HepG2 (cell line): ENCODE results near the gene ZFP69. TPM values are rescaled to one million over a fixed set of nuclear protein-coding genes. Genes with fewer than 3 reads are reported as not detected.

ENCODE experiments used
- ATRX ChIP-seq: sonication (generic); formaldehyde crosslinking; IDR thresholded peaks from 2 replicates; pipeline ENCODE4 v1.4.0; 2020; ENCODE audit warnings: missing genetic modification reagents, borderline replicate concordance
- FOXC1 ChIP-seq: sonication (generic); formaldehyde crosslinking; IDR thresholded peaks from 2 replicates; pipeline ENCODE4 v1.8.0; 2022; ENCODE audit warnings: mild to moderate bottlenecking, missing genetic modification reagents, borderline replicate concordance
- GFI1 ChIP-seq: sonication (generic); formaldehyde crosslinking; IDR thresholded peaks from 2 replicates; pipeline ENCODE4 v1.5.0; 2020; ENCODE audit warnings: missing genetic modification reagents, mild to moderate bottlenecking, borderline replicate concordance
- HOXA7 ChIP-seq: sonication (generic); formaldehyde crosslinking; IDR thresholded peaks from 2 replicates; pipeline ENCODE4 v1.8.1; 2022; ENCODE audit warnings: mild to moderate bottlenecking, missing genetic modification reagents, moderate library complexity
- MXI1 ChIP-seq: IDR thresholded peaks from 3 replicates; pipeline ENCODE4 v1.6.1; 2012; ENCODE audit warnings: low read depth, low read length, inconsistent platforms, borderline replicate concordance
- NCOR1 ChIP-seq: fragments of 200-600 bp; sonication (generic); IDR thresholded peaks from 2 replicates; pipeline ENCODE4 v1.7.0; 2017; ENCODE audit warnings: antibody characterized with exemption, low read length, borderline replicate concordance
- RARG ChIP-seq: sonication (generic); formaldehyde crosslinking; IDR thresholded peaks from 2 replicates; pipeline ENCODE4 v1.4.0; 2020; ENCODE audit warnings: low read depth, mild to moderate bottlenecking, missing genetic modification reagents
- SNRNP70 ChIP-seq: fragments of 200-400 bp; formaldehyde crosslinking; IDR thresholded peaks from 2 replicates; pipeline ENCODE4 v1.6.1; 2017; ENCODE audit warnings: mild to moderate bottlenecking, low read depth, low read length, moderate library complexity
- TCF12 ChIP-seq, 2 experiments: fragments of 450-650 bp in 1 of 2; sonication (generic) in 1 of 2; formaldehyde crosslinking in 1 of 2; IDR thresholded peaks; 2 replicates each; pipeline versions ENCODE4 v1.6.1 to v1.8.0; 2017 to 2022; ENCODE audit warnings: antibody characterized with exemption in 1 of 2, mild to moderate bottlenecking in 1 of 2, missing genetic modification reagents in 1 of 2, moderate library complexity in 1 of 2
- TGIF2 ChIP-seq: IDR thresholded peaks from 2 replicates; pipeline ENCODE4 v1.6.1; 2016; ENCODE audit warnings: control low read depth, missing compliant biosample characterization
- ZFP62 ChIP-seq: sonication (generic); formaldehyde crosslinking; IDR thresholded peaks from 2 replicates; pipeline ENCODE4 v1.4.0; 2020; ENCODE audit warnings: missing genetic modification reagents
- ZNF207 ChIP-seq: fragments of 450-650 bp; IDR thresholded peaks from 2 replicates; pipeline ENCODE4 v1.6.1; 2016; ENCODE audit warnings: antibody characterized with exemption, borderline replicate concordance
- polyA plus RNA-seq, 8 experiments: library from polyadenylated mRNA; depleted of rRNA in 3 of 8; stranded (reverse) in 7 of 8; unstranded in 1 of 8; fragments of >200 nt; fragmentation: Illumina TruSeq in 4 of 8; extraction: Trizol in 4 of 8; gene quantifications; 2 replicates each; pipeline versions ENCODE4 v1.2.1 to v1.2.3, GENCODE V29; 2011 to 2016; ENCODE audit warnings: low read depth in 4 of 8, missing spikeins in 1 of 8, mixed read lengths in 1 of 8; ENCODE audit not compliant: insufficient read depth in 1 of 8
- total RNA-seq, 5 experiments: library from RNA; depleted of rRNA; stranded (reverse); fragments of >200 nt; fragmentation: Illumina TruSeq; extraction: Trizol; gene quantifications; 2 replicates each; pipeline ENCODE4 v1.2.3, GENCODE V29; 2016; ENCODE audit warnings: low read depth in 1 of 5
- TF ChIP-seq, protein P1 (sequence below): sonication (generic); formaldehyde crosslinking; IDR thresholded peaks from 2 replicates; pipeline ENCODE4 v1.4.0; 2020; ENCODE audit warnings: missing genetic modification reagents, borderline replicate concordance
- TF ChIP-seq, protein P2 (sequence below): sonication (generic); formaldehyde crosslinking; IDR thresholded peaks from 2 replicates; pipeline ENCODE4 v1.5.1; 2020; ENCODE audit warnings: mild to moderate bottlenecking, moderate library complexity, missing genetic modification reagents
- TF ChIP-seq, protein P3 (sequence below): sonication (generic); formaldehyde crosslinking; IDR thresholded peaks from 2 replicates; pipeline ENCODE4 v1.8.0; 2022; ENCODE audit warnings: missing genetic modification reagents, mild to moderate bottlenecking, inconsistent platforms, borderline replicate concordance
- TF ChIP-seq, protein P4 (sequence below): sonication (generic); formaldehyde crosslinking; conservative IDR thresholded peaks from 2 replicates; pipeline ENCODE4 v1.4.0; 2020; ENCODE audit warnings: missing genetic modification reagents
- TF ChIP-seq, protein P5 (sequence below): IDR thresholded peaks from 2 replicates; pipeline ENCODE4 v1.6.1; 2016

The ZFP69 gene
- total and polyA plus RNA-seq, 2 of the 13 experiments (the other 11 are each of a cell fraction or from before 2014, with no cell fraction given): 2.6 to 5.6 TPM

DNA sequence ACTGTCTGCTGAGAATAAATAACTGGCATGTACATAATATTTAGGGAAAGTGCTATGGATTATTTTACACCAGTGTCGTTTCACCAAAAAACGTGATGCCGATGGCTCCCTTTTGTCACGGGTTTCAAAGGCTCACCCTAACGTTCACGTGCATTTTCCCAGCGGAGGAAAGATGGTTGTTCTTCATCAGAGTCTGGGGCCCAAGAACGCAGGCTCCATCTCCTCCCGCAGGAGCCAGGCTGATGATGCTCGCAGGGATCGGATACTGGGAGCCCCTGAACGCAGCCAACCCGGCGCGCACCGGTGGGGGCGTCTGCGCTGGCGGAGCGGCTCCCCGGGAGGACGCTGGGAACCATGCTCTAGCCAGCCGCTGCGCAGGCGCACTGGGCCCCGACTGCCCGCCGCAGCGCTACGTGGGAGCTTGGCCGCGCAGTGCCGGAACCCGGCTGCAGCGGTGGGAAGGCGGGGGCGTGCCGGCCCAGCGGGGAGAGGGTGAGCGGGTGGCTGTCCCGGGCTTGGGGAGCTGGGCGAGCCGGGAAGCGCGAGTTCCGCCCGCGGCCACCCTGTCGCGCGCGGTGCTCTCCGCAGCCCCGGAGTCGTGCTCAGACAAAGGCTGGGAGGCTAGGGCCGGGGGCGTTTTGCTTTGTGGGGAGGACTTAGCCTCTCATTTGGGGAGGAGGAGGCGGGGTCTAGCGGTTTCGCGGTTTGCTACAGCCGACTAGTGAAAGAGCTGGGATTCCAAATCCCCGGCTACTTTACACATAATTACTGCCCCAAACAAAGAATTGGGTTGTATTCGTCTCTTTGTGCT, 27.2 kb upstream of the ZFP69 start, which contains the start of gene ZFP69B (continued):
- TF ChIP-seq RARG (CRISPR knock-in tag) (0 out of 2 replicates have a peak, but pooled peaks have one; percentile 28), GFI1 (CRISPR knock-in tag) (peak; percentile 60; the same call in 1 of the 2 replicates), TGIF2 (CRISPR knock-in tag) (no peak; the same call in 1 of the 2 replicates), ZNF207 (no peak), MXI1 (peak; percentile 86; the same call in 2 of the 3 replicates), TCF12 (IDR thresholded peaks at IDR 0.05) (no peak), TCF12 (CRISPR knock-in tag; IDR thresholded peaks at IDR 0.05) (peak; percentile 69; the same call in 1 of the 2 replicates), HOXA7 (no peak), FOXC1 (no peak; the same call in 1 of the 2 replicates), ZFP62 (CRISPR knock-in tag) (no peak), SNRNP70 (no peak), NCOR1 (no peak), ATRX (no peak)
- TF ChIP-seq, protein P1, sequence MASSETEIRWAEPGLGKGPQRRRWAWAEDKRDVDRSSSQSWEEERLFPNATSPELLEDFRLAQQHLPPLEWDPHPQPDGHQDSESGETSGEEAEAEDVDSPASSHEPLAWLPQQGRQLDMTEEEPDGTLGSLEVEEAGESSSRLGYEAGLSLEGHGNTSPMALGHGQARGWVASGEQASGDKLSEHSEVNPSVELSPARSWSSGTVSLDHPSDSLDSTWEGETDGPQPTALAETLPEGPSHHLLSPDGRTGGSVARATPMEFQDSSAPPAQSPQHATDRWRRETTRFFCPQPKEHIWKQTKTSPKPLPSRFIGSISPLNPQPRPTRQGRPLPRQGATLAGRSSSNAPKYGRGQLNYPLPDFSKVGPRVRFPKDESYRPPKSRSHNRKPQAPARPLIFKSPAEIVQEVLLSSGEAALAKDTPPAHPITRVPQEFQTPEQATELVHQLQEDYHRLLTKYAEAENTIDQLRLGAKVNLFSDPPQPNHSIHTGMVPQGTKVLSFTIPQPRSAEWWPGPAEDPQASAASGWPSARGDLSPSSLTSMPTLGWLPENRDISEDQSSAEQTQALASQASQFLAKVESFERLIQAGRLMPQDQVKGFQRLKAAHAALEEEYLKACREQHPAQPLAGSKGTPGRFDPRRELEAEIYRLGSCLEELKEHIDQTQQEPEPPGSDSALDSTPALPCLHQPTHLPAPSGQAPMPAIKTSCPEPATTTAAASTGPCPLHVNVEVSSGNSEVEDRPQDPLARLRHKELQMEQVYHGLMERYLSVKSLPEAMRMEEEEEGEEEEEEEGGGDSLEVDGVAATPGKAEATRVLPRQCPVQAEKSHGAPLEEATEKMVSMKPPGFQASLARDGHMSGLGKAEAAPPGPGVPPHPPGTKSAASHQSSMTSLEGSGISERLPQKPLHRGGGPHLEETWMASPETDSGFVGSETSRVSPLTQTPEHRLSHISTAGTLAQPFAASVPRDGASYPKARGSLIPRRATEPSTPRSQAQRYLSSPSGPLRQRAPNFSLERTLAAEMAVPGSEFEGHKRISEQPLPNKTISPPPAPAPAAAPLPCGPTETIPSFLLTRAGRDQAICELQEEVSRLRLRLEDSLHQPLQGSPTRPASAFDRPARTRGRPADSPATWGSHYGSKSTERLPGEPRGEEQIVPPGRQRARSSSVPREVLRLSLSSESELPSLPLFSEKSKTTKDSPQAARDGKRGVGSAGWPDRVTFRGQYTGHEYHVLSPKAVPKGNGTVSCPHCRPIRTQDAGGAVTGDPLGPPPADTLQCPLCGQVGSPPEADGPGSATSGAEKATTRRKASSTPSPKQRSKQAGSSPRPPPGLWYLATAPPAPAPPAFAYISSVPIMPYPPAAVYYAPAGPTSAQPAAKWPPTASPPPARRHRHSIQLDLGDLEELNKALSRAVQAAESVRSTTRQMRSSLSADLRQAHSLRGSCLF (CRISPR knock-in tag): no peak
- TF ChIP-seq, protein P2, sequence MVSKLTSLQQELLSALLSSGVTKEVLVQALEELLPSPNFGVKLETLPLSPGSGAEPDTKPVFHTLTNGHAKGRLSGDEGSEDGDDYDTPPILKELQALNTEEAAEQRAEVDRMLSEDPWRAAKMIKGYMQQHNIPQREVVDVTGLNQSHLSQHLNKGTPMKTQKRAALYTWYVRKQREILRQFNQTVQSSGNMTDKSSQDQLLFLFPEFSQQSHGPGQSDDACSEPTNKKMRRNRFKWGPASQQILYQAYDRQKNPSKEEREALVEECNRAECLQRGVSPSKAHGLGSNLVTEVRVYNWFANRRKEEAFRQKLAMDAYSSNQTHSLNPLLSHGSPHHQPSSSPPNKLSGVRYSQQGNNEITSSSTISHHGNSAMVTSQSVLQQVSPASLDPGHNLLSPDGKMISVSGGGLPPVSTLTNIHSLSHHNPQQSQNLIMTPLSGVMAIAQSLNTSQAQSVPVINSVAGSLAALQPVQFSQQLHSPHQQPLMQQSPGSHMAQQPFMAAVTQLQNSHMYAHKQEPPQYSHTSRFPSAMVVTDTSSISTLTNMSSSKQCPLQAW (CRISPR knock-in tag): peak; percentile 63; the same call in 1 of the 2 replicates
- TF ChIP-seq, protein P3, sequence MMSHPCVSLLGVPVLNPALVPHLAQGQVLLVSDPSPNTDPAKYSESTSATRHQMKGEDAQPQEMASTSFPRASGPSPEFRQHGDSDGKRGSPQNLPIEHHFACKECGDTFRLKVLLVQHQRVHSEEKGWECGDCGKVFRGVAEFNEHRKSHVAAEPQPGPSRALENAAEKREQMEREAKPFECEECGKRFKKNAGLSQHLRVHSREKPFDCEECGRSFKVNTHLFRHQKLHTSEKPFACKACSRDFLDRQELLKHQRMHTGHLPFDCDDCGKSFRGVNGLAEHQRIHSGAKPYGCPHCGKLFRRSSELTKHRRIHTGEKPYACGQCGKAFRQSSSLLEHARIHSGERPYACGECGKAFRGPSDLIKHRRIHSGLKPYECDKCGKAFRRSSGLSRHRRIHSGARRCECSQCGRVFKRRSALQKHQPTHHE (CRISPR knock-in tag): peak; percentile 81; the same call in 1 of the 2 replicates
- TF ChIP-seq, protein P4, sequence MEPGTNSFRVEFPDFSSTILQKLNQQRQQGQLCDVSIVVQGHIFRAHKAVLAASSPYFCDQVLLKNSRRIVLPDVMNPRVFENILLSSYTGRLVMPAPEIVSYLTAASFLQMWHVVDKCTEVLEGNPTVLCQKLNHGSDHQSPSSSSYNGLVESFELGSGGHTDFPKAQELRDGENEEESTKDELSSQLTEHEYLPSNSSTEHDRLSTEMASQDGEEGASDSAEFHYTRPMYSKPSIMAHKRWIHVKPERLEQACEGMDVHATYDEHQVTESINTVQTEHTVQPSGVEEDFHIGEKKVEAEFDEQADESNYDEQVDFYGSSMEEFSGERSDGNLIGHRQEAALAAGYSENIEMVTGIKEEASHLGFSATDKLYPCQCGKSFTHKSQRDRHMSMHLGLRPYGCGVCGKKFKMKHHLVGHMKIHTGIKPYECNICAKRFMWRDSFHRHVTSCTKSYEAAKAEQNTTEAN (CRISPR knock-in tag): no peak
- TF ChIP-seq, protein P5, sequence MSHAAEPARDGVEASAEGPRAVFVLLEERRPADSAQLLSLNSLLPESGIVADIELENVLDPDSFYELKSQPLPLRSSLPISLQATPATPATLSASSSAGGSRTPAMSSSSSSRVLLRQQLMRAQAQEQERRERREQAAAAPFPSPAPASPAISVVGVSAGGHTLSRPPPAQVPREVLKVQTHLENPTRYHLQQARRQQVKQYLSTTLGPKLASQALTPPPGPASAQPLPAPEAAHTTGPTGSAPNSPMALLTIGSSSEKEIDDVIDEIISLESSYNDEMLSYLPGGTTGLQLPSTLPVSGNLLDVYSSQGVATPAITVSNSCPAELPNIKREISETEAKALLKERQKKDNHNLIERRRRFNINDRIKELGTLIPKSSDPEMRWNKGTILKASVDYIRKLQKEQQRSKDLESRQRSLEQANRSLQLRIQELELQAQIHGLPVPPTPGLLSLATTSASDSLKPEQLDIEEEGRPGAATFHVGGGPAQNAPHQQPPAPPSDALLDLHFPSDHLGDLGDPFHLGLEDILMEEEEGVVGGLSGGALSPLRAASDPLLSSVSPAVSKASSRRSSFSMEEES: no peak
